Breast epithelium (tissue), 3 donors: Measurements from ENCODE around the gene PDGFC.

ENCODE experiments used
- POLR2AphosphoS5 ChIP-seq, 3 donors: sonication (generic); formaldehyde crosslinking; IDR thresholded peaks; one replicate each; pipeline ENCODE4 v1.6.1; 2017; ENCODE audit warnings: antibody characterized with exemption in 3 of 3
- TF ChIP-seq, protein P1 (sequence below), 3 donors: fragments of 450-650 bp; IDR thresholded peaks; one replicate each; pipeline ENCODE4 v1.5.1; 2016 to 2017; ENCODE audit warnings: antibody characterized with exemption in 3 of 3, mild to moderate bottlenecking in 3 of 3, moderate library complexity in 3 of 3

DNA sequence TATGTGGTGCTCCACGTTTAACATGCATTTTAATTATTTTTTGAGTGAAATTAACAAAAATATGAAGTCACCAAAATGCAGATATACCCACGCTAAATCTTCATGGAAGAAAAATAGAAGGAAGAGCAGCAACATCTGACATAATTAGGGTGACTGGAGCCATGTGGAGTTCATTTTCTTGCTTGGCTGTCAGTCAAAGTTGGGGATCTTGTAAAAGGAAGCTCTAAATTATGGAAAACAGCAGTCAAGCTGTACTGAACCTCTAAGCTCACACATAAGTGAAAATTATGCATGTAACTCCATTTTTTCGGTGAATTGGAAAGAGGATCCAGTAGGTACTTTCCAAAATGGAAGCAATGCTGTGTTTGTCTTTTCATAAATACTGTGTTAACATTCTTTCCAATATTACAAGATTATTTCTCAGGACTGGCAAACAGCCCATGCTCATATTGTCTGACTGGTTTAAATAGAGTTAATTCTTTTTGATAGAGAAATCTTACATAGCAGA, 9.7 kb upstream of the PDGFC start:
- TF ChIP-seq, protein P1, sequence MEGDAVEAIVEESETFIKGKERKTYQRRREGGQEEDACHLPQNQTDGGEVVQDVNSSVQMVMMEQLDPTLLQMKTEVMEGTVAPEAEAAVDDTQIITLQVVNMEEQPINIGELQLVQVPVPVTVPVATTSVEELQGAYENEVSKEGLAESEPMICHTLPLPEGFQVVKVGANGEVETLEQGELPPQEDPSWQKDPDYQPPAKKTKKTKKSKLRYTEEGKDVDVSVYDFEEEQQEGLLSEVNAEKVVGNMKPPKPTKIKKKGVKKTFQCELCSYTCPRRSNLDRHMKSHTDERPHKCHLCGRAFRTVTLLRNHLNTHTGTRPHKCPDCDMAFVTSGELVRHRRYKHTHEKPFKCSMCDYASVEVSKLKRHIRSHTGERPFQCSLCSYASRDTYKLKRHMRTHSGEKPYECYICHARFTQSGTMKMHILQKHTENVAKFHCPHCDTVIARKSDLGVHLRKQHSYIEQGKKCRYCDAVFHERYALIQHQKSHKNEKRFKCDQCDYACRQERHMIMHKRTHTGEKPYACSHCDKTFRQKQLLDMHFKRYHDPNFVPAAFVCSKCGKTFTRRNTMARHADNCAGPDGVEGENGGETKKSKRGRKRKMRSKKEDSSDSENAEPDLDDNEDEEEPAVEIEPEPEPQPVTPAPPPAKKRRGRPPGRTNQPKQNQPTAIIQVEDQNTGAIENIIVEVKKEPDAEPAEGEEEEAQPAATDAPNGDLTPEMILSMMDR (IDR thresholded peaks at IDR 0.05) = no peak
- TF ChIP-seq POLR2AphosphoS5 (IDR thresholded peaks at IDR 0.05) = no peak
